Ishikawa (cell line): ENCODE measurements around the gene LCNL1.

Experiments
- CEBPB ChIP-seq: IDR thresholded peaks from 2 replicates; pipeline ENCODE4 v1.6.1; 2012
- CREB1 ChIP-seq: IDR thresholded peaks from 2 replicates; pipeline ENCODE4 v1.6.1; 2012; ENCODE audit warnings: low read depth
- EGR1 ChIP-seq: IDR thresholded peaks from 2 replicates; pipeline ENCODE4 v1.6.1; 2012
- EP300 ChIP-seq: IDR thresholded peaks from 2 replicates; pipeline ENCODE4 v1.6.1; 2012; ENCODE audit warnings: borderline replicate concordance
- FOXM1 ChIP-seq: IDR thresholded peaks from 2 replicates; pipeline ENCODE4 v1.6.1; 2012; ENCODE audit warnings: low read depth, borderline replicate concordance
- MAX ChIP-seq: IDR thresholded peaks from 2 replicates; pipeline ENCODE4 v1.6.1; 2012
- NFIC ChIP-seq: IDR thresholded peaks from 2 replicates; pipeline ENCODE4 v1.6.1; 2012
- RAD21 ChIP-seq: IDR thresholded peaks from 2 replicates; pipeline ENCODE4 v1.6.1; 2012; ENCODE audit warnings: low read depth
- REST ChIP-seq: IDR thresholded peaks from 2 replicates; pipeline ENCODE4 v1.6.1; 2012; ENCODE audit warnings: low read depth, mild to moderate bottlenecking
- TAF1 ChIP-seq: IDR thresholded peaks from 2 replicates; pipeline ENCODE4 v1.6.1; 2012; ENCODE audit warnings: low read depth, mild to moderate bottlenecking
- TCF12 ChIP-seq: IDR thresholded peaks from 2 replicates; pipeline ENCODE4 v1.6.1; 2012; ENCODE audit warnings: low read depth
- TEAD4 ChIP-seq: IDR thresholded peaks from 2 replicates; pipeline ENCODE4 v1.6.1; 2012
- USF1 ChIP-seq: IDR thresholded peaks from 2 replicates; pipeline ENCODE4 v1.6.1; 2012
- YY1 ChIP-seq: IDR thresholded peaks from 2 replicates; pipeline ENCODE4 v1.6.1; 2012; ENCODE audit warnings: low read depth
- ZBTB7A ChIP-seq: IDR thresholded peaks from 2 replicates; pipeline ENCODE4 v1.6.1; 2012; ENCODE audit warnings: low read depth

Gene LCNL1

GRCh38 chr9:136961279-136962065 lies 21.3 kb upstream of the LCNL1 start:
- TF ChIP-seq RAD21: no peak
- TF ChIP-seq CREB1: no peak
- TF ChIP-seq MAX: no peak
- TF ChIP-seq NFIC: no peak
- TF ChIP-seq EP300: no peak
- no peak for TF ChIP-seq REST
- TF ChIP-seq CEBPB: no peak
- TF ChIP-seq USF1: no peak
- no peak for TF ChIP-seq EGR1
- TF ChIP-seq TAF1: no peak
- no peak for TF ChIP-seq TCF12
- TF ChIP-seq ZBTB7A: no peak
- no peak for TF ChIP-seq TEAD4
- no peak for TF ChIP-seq YY1
- no peak for TF ChIP-seq FOXM1

- no peak for TF ChIP-seq MAX
- no peak for TF ChIP-seq YY1
- TF ChIP-seq ZBTB7A: no peak
- TF ChIP-seq EP300: no peak
- no peak for TF ChIP-seq EGR1
- TF ChIP-seq CEBPB: no peak
- TF ChIP-seq USF1: no peak
- TF ChIP-seq FOXM1: no peak
- TF ChIP-seq TEAD4: no peak
- TF ChIP-seq TCF12: no peak
- TF ChIP-seq NFIC: no peak
- no peak for TF ChIP-seq RAD21
- no peak for TF ChIP-seq REST
- TF ChIP-seq TAF1: no peak
- TF ChIP-seq CREB1: no peak
Measured at GRCh38 chr9:136962163-136962562, 20.6 kb upstream of the LCNL1 start.

- TF ChIP-seq TCF12 (no peak), CREB1 (no peak), TEAD4 (no peak), NFIC (no peak), REST (no peak), EGR1 (no peak), MAX (no peak), ZBTB7A (no peak), YY1 (no peak), FOXM1 (no peak), TAF1 (no peak), CEBPB (no peak), EP300 (no peak), USF1 (no peak), RAD21 (no peak)
Measured at GRCh38 chr9:136962701-136963248, 20.0 kb upstream of the LCNL1 start.
